Activated naive CD8-positive, alpha-beta T cell treated with anti-CD3 and anti-CD28 coated beads, Interleukin-2, amount 50 U/mL, for 16 hours (primary cell): ENCODE data around the gene PKN1.
"Not testable (repeated sequence)": the region's sequence is repeated elsewhere in the genome, so short reads cannot be mapped to it uniquely, and the experiment has no call there.

Experiments
- DNase-seq: peaks from one replicate; pipeline ENCODE4 v3.0.0-alpha.2; 2020; ENCODE audit warnings: low read depth, low spot score

The PKN1 gene

GRCh38 chr19:14432791-14433553, at the start of gene PKN1:
Gene PKN1, plus strand, starts transcription at chr19:14433306. Its CDS starts 216 bp downstream, at chr19:14433522.
- DNase-seq = no peak

- DNase-seq = no peak
These were observed 49.2 kb upstream of the PKN1 start for GRCh38 chr19:14383661-14384555.

DNA sequence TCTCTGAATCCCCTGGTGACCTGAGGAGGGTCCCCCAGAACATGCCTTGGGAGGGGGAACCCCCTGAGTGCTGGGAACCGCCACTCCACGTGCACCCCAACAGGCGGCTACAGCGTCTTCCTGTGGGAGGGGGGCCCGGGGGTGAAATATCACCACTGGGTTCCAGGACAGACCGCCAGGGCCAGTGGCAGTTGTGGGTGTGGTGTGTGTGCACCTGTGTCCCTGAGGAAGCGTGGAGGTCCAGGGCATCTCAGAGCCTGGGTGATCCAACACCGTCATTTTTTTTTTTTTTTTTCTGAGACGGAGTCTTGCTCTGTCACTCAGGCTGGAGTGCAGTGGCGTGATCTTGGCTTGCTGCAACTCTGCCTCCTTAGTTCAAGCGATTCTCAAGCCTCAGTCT, 47.6 kb upstream of the PKN1 start:
- DNase-seq = no peak

- DNase-seq = no peak
These were observed 42.6 kb upstream of the PKN1 start for GRCh38 chr19:14390548-14390947.

DNA sequence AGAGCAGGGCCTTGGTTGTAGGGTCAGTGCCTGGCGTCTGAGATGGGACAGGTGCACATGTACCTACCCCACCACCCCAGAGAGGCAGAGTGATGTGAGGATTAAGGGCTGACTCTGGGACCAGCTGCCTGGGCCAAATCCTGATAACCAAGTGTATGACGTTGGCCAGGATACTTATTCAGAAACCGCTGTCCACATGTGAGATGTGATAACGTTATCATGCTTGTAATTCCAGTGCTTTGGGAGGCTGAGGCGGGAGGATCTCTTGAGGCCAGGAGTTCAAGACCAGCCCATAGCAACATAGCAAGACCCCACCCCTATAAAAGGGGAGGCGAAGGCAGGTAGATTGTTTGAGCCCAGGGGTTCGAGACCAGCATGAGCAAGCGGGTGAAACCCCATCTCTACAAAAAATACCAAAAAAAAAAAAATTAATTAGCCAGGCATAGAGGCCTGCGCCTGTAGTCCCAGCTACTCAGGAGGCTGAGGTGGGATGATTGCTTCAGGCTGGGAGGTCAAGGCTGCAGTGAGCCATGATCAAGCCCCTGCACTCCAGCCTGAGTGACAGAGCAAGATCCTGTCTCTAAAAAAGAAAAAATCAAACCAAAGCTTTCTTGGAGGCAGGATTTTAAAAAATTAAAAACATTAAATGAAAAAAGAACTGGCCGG, 41.8 kb upstream of the PKN1 start:
- no peak for DNase-seq

DNA sequence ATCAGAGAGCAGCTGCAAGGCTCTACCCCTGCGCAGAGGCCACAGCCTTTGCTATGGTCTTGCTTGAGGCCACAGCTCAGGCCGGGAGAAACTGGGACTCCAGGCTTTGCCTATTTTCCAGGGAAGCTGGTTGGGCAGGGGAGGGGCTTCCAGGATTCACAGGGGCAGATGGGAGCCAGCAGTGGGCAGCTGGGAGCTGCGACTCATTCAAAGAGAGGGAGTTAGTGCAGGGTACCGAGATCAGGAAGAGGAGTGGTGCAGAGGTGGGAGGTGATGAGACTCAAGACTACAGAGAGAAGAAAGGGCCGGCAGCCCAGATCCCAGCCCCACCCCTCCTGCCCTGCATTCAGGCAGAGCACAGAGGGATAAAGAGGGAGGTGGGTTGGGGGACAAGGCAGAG, 39.8 kb upstream of the PKN1 start:
- no peak for DNase-seq

DNA sequence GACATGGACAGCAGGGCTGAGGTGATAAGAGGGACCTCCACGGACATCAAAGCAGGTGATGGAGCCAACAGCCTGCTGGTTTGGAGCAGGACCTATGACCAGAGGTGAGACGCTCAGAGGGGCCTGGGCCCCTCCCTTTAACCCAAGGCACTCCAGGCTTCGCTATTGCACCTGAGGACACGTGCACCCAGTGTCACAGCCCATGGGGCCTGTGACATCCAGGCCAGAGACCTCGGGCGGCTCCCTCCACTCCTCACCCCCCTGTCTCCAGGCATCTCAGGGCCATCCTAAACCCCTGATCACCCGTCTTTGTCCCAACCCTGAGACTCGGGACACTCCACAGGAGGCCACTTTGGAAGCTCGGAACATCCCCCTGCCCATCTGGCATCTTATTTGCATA, 38.9 kb upstream of the PKN1 start:
- no peak for DNase-seq

GRCh38 chr19:14395262-14395661, 37.8 kb upstream of the PKN1 start:
- no peak for DNase-seq

- DNase-seq = no peak
These were observed 37.3 kb upstream of the PKN1 start for GRCh38 chr19:14395710-14396336.

GRCh38 chr19:14396730-14397129, 36.4 kb upstream of the PKN1 start:
- not testable (repeated sequence) for DNase-seq

GRCh38 chr19:14397168-14397567, 35.9 kb upstream of the PKN1 start:
- not testable (repeated sequence) for DNase-seq

- no peak for DNase-seq
These were observed 32.1 kb upstream of the PKN1 start for GRCh38 chr19:14400951-14401431.

GRCh38 chr19:14401468-14402195, 31.5 kb upstream of the PKN1 start:
- no peak for DNase-seq

- DNase-seq = no peak
These were observed 30.6 kb upstream of the PKN1 start for GRCh38 chr19:14402332-14403144.

- DNase-seq = not testable (repeated sequence)
These were observed 29.8 kb upstream of the PKN1 start for GRCh38 chr19:14403145-14403930.

GRCh38 chr19:14404312-14404711, 28.8 kb upstream of the PKN1 start:
- DNase-seq = no peak

DNA sequence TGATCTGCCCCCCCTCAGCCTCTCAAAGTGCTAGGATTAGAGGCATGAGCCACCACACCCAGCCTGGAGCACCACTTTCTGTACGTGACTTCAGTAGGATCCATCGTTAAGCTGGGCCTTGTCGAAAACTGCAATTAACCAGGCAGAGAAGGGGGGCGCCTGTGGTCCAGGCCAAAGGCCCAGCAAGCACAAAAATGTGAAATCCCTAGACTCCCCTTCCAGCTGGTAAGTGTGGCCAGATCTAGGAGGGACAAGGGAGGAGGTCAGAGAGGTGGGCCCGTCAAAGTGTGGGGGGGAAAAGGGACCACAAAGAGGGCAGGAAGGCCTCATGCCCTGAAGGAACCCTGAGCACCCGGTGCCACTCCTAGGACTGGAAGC, 27.7 kb upstream of the PKN1 start:
- DNase-seq = no peak

GRCh38 chr19:14405758-14406644, 27.1 kb upstream of the PKN1 start:
- DNase-seq = peak; percentile 85
